ENCODE measurements around the gene STPG1.
"Not testable (repeated sequence)": the region's sequence is repeated elsewhere in the genome, so short reads cannot be mapped to it uniquely, and the experiment has no call there.

STPG1 gene, protein sequence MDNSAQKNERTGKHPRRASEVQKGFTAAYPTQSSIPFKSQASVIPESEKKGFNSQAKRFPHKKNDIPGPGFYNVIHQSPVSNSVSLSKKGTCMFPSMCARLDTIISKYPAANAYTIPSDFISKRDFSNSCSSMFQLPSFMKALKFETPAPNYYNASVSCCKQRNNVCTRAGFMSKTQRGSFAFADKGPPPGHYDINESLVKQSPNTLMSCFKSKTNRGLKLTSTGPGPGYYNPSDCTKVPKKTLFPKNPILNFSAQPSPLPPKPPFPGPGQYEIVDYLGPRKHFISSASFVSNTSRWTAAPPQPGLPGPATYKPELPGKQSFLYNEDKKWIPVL

GRCh38 chr1:24413350-24414163, at the start of gene STPG1:
Gene STPG1, minus strand, starts transcription at chr1:24413782. Its CDS starts 12,394 bp downstream, at chr1:24401388.
- TF ChIP-seq, protein P1, sequence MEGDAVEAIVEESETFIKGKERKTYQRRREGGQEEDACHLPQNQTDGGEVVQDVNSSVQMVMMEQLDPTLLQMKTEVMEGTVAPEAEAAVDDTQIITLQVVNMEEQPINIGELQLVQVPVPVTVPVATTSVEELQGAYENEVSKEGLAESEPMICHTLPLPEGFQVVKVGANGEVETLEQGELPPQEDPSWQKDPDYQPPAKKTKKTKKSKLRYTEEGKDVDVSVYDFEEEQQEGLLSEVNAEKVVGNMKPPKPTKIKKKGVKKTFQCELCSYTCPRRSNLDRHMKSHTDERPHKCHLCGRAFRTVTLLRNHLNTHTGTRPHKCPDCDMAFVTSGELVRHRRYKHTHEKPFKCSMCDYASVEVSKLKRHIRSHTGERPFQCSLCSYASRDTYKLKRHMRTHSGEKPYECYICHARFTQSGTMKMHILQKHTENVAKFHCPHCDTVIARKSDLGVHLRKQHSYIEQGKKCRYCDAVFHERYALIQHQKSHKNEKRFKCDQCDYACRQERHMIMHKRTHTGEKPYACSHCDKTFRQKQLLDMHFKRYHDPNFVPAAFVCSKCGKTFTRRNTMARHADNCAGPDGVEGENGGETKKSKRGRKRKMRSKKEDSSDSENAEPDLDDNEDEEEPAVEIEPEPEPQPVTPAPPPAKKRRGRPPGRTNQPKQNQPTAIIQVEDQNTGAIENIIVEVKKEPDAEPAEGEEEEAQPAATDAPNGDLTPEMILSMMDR (IDR thresholded peaks at IDR 0.05; ENCODE audit: low read length, missing control alignments) = no peak
- H3K4me3 ChIP-seq (replicated peaks; ENCODE audit: low read depth, low read length) = peak within 1 kb of the TSS; percentile 73
- DNase-seq (ENCODE audit: low read depth) = peak; percentile 90

GRCh38 chr1:24462128-24462527, 48.5 kb upstream of the STPG1 start:
- not testable (repeated sequence) for DNase-seq (ENCODE audit: low read depth); H3K4me3 ChIP-seq (replicated peaks; ENCODE audit: low read depth, low read length)

GRCh38 chr1:24459551-24460266, 46.1 kb upstream of the STPG1 start:
- no peak for DNase-seq (ENCODE audit: low read depth)
- TF ChIP-seq, protein P1 (IDR thresholded peaks at IDR 0.05; ENCODE audit: low read length, missing control alignments) = no peak

GRCh38 chr1:24457866-24458265, 44.3 kb upstream of the STPG1 start:
- DNase-seq (ENCODE audit: low read depth) = no peak
- no peak overlapping the region for H3K4me3 ChIP-seq (replicated peaks; ENCODE audit: low read depth, low read length)

More at GRCh38 chr1:24459551-24460266, 46.1 kb upstream of the STPG1 start:
- no peak overlapping the region for H3K4me3 ChIP-seq (replicated peaks; ENCODE audit: low read depth, low read length)

GRCh38 chr1:24455272-24455671, 41.7 kb upstream of the STPG1 start:
- TF ChIP-seq, protein P1 (IDR thresholded peaks at IDR 0.05; ENCODE audit: low read length, missing control alignments) = no peak
- no peak overlapping the region for H3K4me3 ChIP-seq (replicated peaks; ENCODE audit: low read depth, low read length)
- no peak for DNase-seq (ENCODE audit: low read depth)

More at GRCh38 chr1:24457866-24458265, 44.3 kb upstream of the STPG1 start:
- TF ChIP-seq, protein P1 (IDR thresholded peaks at IDR 0.05; ENCODE audit: low read length, missing control alignments) = no peak

GRCh38 chr1:24454673-24455072, 41.1 kb upstream of the STPG1 start:
- no peak for DNase-seq (ENCODE audit: low read depth)
- H3K4me3 ChIP-seq (replicated peaks; ENCODE audit: low read depth, low read length) = no peak overlapping the region
- TF ChIP-seq, protein P1 (IDR thresholded peaks at IDR 0.05; ENCODE audit: low read length, missing control alignments) = no peak
